GM12873 (cell line): ENCODE data around the gene SRCAP.

Experiments used
- TF ChIP-seq, protein P1 (sequence below): IDR thresholded peaks from 2 replicates; pipeline ENCODE4 v1.5.1; 2012; ENCODE audit warnings: low read depth, mild to moderate bottlenecking, moderate library complexity, low read length, control low read depth; ENCODE audit not compliant: insufficient read depth; ENCODE audit errors: missing control alignments

SRCAP gene

DNA sequence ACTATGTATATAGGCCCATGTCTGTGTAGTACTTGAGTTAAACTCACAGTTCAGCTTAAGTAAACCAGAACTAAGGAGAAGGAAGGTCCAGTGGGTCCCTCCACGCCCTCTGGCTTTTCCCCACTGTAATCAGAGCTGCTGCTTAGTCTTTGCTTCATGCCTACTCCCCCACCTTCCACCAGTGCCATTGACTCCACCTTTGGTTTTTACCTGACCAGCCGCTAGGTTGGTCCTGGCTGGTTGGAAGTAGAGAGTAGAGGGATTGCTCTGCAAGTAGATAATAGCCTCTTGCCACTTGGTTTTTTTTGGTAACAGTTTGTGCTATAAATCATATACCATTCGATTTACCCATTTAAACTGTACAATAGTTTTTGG, 26.4 kb downstream of the SRCAP start:
- TF ChIP-seq, protein P1, sequence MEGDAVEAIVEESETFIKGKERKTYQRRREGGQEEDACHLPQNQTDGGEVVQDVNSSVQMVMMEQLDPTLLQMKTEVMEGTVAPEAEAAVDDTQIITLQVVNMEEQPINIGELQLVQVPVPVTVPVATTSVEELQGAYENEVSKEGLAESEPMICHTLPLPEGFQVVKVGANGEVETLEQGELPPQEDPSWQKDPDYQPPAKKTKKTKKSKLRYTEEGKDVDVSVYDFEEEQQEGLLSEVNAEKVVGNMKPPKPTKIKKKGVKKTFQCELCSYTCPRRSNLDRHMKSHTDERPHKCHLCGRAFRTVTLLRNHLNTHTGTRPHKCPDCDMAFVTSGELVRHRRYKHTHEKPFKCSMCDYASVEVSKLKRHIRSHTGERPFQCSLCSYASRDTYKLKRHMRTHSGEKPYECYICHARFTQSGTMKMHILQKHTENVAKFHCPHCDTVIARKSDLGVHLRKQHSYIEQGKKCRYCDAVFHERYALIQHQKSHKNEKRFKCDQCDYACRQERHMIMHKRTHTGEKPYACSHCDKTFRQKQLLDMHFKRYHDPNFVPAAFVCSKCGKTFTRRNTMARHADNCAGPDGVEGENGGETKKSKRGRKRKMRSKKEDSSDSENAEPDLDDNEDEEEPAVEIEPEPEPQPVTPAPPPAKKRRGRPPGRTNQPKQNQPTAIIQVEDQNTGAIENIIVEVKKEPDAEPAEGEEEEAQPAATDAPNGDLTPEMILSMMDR = no peak

GRCh38 chr16:30728321-30728720, 29.4 kb downstream of the SRCAP start:
- TF ChIP-seq, protein P1 = no peak

GRCh38 chr16:30728899-30729672, 30.1 kb downstream of the SRCAP start:
- TF ChIP-seq, protein P1 = no peak

GRCh38 chr16:30731411-30731810, 32.4 kb downstream of the SRCAP start:
- TF ChIP-seq, protein P1 = no peak

DNA sequence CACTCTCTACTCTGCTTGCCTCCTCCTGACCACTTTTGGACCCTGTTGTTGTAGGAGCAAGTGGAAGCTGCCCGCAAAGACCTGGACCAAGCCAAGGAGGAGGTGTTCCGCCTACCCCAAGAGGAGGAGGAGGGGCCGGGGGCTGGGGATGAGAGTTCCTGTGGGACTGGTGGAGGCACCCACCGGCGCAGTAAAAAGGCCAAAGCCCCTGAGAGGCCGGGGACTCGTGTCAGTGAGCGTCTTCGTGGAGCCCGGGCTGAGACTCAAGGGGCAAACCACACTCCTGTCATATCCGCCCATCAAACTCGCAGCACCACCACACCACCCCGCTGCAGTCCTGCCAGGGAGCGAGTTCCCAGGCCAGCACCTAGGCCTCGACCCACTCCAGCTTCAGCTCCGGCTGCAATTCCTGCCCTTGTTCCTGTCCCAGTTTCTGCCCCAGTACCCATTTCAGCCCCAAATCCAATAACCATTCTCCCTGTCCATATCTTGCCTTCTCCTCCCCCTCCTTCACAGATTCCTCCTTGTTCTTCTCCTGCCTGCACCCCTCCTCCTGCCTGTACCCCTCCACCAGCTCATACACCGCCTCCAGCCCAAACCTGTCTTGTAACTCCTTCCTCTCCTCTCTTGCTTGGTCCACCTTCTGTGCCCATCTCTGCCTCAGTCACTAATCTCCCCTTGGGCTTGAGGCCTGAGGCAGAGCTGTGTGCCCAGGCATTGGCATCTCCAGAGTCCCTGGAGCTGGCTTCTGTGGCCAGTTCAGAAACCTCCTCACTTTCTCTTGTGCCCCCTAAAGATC, 38.2 kb downstream of the SRCAP start:
- TF ChIP-seq, protein P1 = no peak

DNA sequence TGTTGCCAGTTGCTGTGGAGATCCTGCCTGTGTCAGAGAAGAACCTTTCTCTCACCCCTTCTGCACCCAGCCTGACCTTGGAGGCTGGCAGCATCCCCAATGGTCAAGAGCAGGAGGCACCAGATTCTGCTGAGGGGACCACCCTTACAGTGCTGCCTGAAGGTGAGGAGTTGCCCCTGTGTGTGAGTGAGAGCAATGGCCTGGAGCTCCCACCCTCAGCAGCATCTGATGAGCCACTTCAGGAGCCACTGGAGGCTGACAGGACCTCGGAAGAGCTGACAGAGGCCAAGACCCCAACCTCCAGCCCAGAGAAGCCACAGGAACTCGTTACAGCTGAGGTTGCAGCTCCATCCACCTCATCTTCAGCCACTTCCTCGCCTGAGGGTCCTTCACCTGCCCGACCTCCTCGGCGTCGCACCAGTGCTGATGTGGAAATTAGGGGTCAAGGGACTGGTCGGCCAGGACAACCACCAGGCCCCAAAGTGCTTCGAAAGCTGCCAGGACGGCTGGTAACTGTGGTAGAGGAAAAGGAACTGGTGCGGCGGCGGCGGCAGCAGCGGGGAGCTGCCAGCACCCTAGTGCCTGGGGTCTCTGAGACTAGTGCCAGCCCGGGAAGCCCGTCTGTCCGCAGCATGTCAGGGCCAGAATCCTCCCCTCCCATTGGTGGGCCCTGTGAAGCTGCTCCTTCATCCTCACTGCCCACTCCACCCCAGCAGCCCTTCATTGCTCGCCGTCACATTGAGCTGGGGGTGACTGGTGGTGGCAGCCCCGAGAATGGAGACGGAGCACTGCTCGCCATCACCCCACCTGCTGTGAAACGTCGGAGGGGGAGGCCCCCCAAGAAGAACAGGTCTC, 39.0 kb downstream of the SRCAP start:
- TF ChIP-seq, protein P1 = no peak
